GM23248 (cell line): Measurements from ENCODE around the gene STARD13.

ENCODE experiments used
- EZH2 ChIP-seq: fragments of 200-600 bp; sonication (generic); IDR thresholded peaks from 2 replicates; pipeline ENCODE4 v1.6.1; 2018; ENCODE audit warnings: antibody characterized with exemption, mild to moderate bottlenecking; ENCODE audit not compliant: insufficient read depth, poor library complexity, severe bottlenecking
- EZH2phosphoT487 ChIP-seq: fragments of 200-600 bp; sonication (generic); IDR thresholded peaks from 2 replicates; pipeline ENCODE4 v1.6.1; 2018; ENCODE audit warnings: antibody characterized with exemption, moderate library complexity, mild to moderate bottlenecking, low read depth; ENCODE audit not compliant: insufficient read depth

DNA sequence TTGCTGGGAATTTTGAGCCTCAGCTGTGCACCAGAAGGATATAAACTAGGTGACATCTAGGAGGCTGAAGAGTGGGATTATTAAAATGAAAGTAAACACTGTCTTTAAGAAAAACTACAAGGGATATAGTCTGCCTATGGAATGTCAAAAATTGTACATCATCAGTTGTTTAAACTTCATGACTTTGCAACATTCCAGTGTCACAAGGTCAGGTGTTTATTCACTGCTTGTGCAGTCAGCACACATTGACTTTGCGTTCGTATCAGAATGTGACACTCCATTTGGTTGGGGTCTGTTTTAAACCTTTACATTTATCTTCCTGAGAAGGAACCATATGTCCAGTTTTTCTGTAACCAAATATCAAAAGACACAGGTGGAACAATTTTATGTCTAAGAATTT is 183.7 kb downstream of the STARD13 start:
- TF ChIP-seq EZH2 (no peak), EZH2phosphoT487 (no peak)
